ENCODE data around the gene NT5C1A.

GRCh38 chr1:39645411-39646043 lies 26.4 kb downstream of the NT5C1A start:
- TF ChIP-seq CTCF (IDR thresholded peaks at IDR 0.05) (no peak), ZFX (IDR thresholded peaks at IDR 0.05; ENCODE audit: borderline replicate concordance) (no peak)

Data from 22Rv1 (cell line).